ENCODE measurements around the gene UBE3D. TPM values are rescaled to one million over a fixed set of nuclear protein-coding genes. Genes with fewer than 3 reads are reported as not detected.

The UBE3D gene
- total RNA-seq, 3 donors from 2014 or later (not counting 1 experiment from before 2014, with no cell fraction given), result 6.6 to 7.9 (median 7.2) TPM

DNA sequence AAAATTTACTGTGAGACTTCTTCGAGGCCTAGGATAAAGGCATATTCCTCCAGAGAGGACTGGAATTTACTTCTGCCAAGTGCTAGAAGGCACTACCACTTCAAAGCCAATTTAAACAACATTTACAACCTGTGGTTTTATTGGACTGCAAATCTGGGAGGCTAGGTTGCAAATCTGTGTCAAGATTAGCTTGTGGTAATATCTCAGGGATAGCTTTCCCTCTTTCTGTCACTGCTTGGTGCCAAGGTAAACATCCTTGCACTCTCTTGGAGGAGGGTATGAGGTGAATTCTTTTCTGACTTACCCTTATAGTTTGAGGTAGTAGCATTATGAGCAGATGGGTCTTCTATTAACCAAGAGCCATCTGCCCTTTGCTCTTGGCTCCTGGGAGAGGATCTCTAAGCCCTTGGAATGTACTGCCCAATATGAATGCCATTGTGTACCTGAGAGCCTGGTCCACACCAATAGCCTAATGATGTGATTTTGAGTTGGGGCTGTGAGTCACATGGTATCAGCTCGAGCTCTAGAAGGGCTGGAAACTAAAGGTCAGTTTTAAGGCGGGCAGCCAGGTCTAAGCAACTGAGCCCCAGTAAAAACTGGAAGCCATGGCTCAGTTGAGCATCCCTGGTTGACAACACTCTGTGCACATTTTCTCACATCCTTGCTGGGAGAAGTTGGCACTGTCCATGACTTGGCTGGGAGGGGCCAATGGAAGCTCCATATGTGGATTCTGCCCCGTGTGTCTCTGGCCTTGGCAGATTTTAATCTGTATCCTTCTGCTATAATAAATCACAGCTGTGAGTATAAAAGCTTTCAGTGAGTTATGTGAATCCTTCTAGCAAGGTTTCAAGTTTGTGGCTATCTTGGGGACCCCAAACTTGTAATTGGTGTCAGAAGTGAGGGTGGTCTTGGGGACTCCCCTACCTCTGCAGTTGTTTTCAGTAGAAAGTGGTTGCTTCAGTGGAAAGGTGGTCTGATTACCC lies 188.1 kb downstream of the UBE3D start:
- intact Hi-C loops (cut with micrococcal nuclease), result no loop called here
- Histone ChIP-seq H3K27me3 (ENCODE audit: control insufficient read depth, insufficient read depth, low read length) (no peaks in the 10 kb centered on the region), H3K4me3 (ENCODE audit: low read length) (no peak overlapping the region), H3K9me3 (ENCODE audit: control insufficient read depth, insufficient read depth, low read length) (no peaks in the 10 kb centered on the region), H3K36me3 (ENCODE audit: control insufficient read depth, insufficient read depth, low read length) (no peaks in the 10 kb centered on the region), H3K27ac (ENCODE audit: low read length) (no peak overlapping the region), H3K4me1 (ENCODE audit: control insufficient read depth, insufficient read depth, low read length) (no peaks in the 10 kb centered on the region)
- TF ChIP-seq, protein P1, sequence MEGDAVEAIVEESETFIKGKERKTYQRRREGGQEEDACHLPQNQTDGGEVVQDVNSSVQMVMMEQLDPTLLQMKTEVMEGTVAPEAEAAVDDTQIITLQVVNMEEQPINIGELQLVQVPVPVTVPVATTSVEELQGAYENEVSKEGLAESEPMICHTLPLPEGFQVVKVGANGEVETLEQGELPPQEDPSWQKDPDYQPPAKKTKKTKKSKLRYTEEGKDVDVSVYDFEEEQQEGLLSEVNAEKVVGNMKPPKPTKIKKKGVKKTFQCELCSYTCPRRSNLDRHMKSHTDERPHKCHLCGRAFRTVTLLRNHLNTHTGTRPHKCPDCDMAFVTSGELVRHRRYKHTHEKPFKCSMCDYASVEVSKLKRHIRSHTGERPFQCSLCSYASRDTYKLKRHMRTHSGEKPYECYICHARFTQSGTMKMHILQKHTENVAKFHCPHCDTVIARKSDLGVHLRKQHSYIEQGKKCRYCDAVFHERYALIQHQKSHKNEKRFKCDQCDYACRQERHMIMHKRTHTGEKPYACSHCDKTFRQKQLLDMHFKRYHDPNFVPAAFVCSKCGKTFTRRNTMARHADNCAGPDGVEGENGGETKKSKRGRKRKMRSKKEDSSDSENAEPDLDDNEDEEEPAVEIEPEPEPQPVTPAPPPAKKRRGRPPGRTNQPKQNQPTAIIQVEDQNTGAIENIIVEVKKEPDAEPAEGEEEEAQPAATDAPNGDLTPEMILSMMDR (IDR thresholded peaks at IDR 0.05), result no peak
- Mint-ChIP-seq H3K4me3 (no peak overlapping the region), H3K27me3 (ENCODE audit: low read depth in 2 of 2) (no peaks in the 10 kb centered on the region), H3K4me1 (no peaks in the 10 kb centered on the region), H3K9me3 (peaks cover 2% of the 10 kb centered on the region in 2 donors), H3K36me3 (no peaks in the 10 kb centered on the region), H3K27ac (no peak overlapping the region)
- ATAC-seq (no peak), DNase-seq (no peak)
- WGBS (ENCODE audit: insufficient coverage), result 79% methylated on average over 4 of the region's 4 CpGs

DNA sequence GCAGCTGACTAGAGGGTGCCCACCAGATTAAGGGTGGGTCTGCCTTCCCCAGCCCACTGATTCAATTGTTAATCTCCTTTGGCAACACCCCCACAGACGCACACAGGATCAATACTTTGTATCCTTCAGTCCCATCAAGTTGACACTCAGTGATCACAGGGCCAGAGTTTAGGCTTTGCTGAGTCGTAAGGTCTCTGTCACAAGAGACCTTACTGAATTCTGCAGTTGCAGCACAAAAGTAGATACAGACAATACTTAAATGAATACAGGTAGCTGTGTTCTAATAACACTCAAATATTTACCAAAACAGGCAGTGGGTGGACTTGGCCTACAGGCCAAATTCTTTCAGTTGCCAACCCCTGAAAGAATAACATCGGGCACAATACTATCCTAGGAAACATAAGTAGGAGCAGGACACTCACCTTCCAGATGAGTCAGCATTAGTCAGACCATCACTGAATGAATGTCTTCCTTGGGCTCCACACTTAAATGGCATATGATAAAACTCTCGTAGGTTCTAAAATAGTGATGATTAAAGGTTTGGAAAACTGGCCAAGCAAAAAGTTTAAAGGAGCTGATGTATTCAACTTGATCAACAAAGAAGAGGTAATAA lies 190.0 kb downstream of the UBE3D start:
- DNase-seq (no peak), ATAC-seq (no peak)
- Mint-ChIP-seq H3K4me3 (no peak overlapping the region), H3K9me3 (peaks cover 2% of the 10 kb centered on the region in 2 donors), H3K36me3 (no peaks in the 10 kb centered on the region), H3K27me3 (ENCODE audit: low read depth in 2 of 2) (no peaks in the 10 kb centered on the region), H3K4me1 (no peaks in the 10 kb centered on the region), H3K27ac (no peak overlapping the region)
- no peak overlapping the region for H3K4me3 ChIP-seq (ENCODE audit: low read length)
- no peaks in the 10 kb centered on the region for H3K36me3 ChIP-seq (ENCODE audit: control insufficient read depth, insufficient read depth, low read length)
- no peaks in the 10 kb centered on the region for H3K9me3 ChIP-seq (ENCODE audit: control insufficient read depth, insufficient read depth, low read length)
- no peaks in the 10 kb centered on the region for H3K27me3 ChIP-seq (ENCODE audit: control insufficient read depth, insufficient read depth, low read length)
- intact Hi-C loops (cut with micrococcal nuclease), result no loop called here
- no peak overlapping the region for H3K27ac ChIP-seq (ENCODE audit: low read length)
- TF ChIP-seq, protein P1 (IDR thresholded peaks at IDR 0.05), result no peak
- no peaks in the 10 kb centered on the region for H3K4me1 ChIP-seq (ENCODE audit: control insufficient read depth, insufficient read depth, low read length)
- 90% methylated on average over 4 of the region's 4 CpGs for WGBS (ENCODE audit: insufficient coverage)

GRCh38 chr6:82874867-82875266 lies 190.8 kb downstream of the UBE3D start:
- intact Hi-C loops (cut with micrococcal nuclease), result no loop called here
- Mint-ChIP-seq H3K27me3 (ENCODE audit: low read depth in 2 of 2) (no peaks in the 10 kb centered on the region), H3K4me3 (no peak overlapping the region), H3K9me3 (peaks cover 2% of the 10 kb centered on the region in 2 donors), H3K36me3 (no peaks in the 10 kb centered on the region), H3K27ac (no peak overlapping the region), H3K4me1 (no peaks in the 10 kb centered on the region)
- H3K4me1 ChIP-seq (ENCODE audit: control insufficient read depth, insufficient read depth, low read length), result no peaks in the 10 kb centered on the region
- TF ChIP-seq, protein P1 (IDR thresholded peaks at IDR 0.05), result no peak
- DNase-seq (no peak), ATAC-seq (no peak)
- WGBS (ENCODE audit: insufficient coverage), result 91% methylated on average over 3 of the region's 3 CpGs
- H3K27ac ChIP-seq (ENCODE audit: low read length), result no peak overlapping the region
- H3K4me3 ChIP-seq (ENCODE audit: low read length), result no peak overlapping the region
- H3K36me3 ChIP-seq (ENCODE audit: control insufficient read depth, insufficient read depth, low read length), result no peaks in the 10 kb centered on the region
- H3K27me3 ChIP-seq (ENCODE audit: control insufficient read depth, insufficient read depth, low read length), result no peaks in the 10 kb centered on the region
- H3K9me3 ChIP-seq (ENCODE audit: control insufficient read depth, insufficient read depth, low read length), result no peaks in the 10 kb centered on the region
